NCI-H1105 (cell line): ENCODE results near the gene SOCS6.
"Not testable (repeated sequence)": the region's sequence is repeated elsewhere in the genome, so short reads cannot be mapped to it uniquely, and the experiment has no call there.

Experiments
- DNase-seq: peaks from one replicate; lab custom pipeline; 2025; lab: John Stamatoyannopoulos, UW

Gene SOCS6, protein sequence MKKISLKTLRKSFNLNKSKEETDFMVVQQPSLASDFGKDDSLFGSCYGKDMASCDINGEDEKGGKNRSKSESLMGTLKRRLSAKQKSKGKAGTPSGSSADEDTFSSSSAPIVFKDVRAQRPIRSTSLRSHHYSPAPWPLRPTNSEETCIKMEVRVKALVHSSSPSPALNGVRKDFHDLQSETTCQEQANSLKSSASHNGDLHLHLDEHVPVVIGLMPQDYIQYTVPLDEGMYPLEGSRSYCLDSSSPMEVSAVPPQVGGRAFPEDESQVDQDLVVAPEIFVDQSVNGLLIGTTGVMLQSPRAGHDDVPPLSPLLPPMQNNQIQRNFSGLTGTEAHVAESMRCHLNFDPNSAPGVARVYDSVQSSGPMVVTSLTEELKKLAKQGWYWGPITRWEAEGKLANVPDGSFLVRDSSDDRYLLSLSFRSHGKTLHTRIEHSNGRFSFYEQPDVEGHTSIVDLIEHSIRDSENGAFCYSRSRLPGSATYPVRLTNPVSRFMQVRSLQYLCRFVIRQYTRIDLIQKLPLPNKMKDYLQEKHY

DNA sequence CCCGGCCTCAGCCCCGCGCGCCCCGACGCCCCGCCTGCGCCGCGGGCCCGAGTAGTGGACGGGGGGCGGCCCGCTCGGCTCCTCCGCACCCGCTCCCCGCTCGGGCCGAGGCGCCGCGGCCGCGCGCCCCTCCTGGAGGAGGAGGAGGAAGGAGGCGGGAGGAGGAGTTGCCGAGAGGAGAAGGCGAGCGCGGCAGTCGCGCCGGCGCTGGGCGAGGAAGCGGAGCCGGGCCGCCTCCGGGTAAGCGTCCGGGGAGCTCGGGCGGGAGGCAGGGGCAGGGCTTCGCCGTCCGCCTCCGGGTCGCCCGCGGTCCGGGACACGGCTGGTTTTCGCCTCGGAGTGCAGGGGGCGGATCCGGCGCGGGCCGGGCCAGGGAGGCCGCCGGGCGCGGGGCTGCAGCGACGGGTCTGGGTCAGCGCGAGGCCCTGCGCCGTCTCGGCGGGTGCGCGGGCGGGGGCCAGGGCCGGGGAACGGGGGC lies at the start of gene SOCS6:
Gene SOCS6, plus strand, starts transcription at position 195 of the 478 bp plus-strand sequence. CDS start 35,624 bp downstream, outside the sequence.
- peak; percentile 51 for DNase-seq

DNA sequence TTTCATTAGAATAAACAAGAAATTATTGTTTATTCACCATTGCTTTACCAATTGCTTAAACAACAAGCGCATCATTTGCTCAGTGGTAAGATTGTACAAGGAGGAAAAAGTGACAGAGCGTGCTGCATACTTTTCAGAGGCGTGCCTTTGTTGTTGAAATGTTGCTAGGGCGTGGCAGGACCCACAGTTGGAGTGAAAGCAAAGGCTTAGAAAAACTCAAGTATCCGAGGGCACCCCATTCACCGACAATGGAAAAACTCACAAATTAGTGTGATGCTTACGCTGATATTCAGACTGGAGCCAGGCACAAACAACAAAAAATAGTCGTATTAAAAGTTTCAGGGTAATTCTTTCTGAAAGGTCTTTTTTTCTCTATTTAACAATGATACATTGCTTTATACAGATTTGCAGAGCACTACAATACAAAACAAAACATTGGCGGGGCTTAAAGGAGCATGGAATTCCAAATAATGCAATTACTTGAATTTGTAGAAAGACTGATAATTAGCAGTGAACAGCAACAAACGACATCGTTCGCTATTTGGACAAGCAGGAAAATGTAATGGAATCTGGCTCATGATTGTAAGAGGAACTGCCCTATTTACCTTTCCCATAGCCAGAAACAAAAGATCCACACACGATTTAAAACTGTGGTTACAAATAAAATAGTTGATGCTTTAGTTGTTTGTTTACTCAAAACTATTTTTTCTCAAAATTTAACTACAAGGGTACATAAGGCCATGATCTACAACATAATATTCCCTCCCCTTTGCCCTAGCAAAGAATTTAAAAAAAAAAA lies 45.5 kb upstream of the SOCS6 start:
- no peak for DNase-seq

DNA sequence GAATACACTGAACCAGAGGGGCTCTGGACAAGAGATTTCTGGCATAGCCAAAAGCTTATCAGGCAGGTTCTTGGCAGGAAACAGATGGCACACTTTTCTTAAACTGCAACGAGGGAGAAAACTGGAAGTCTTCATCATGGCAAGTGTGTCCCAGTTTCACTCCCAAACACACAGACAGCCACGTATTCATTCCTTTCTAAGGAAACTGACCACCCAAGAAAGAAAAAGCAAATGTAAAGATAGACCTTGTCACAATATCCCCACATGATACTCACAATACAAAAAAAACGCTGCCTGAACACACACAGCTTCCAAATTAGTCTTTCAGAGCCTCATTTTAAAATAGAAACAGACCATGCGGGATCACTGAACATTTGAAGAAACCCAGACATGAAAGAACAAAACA lies 42.8 kb upstream of the SOCS6 start:
- DNase-seq, result no peak

DNA sequence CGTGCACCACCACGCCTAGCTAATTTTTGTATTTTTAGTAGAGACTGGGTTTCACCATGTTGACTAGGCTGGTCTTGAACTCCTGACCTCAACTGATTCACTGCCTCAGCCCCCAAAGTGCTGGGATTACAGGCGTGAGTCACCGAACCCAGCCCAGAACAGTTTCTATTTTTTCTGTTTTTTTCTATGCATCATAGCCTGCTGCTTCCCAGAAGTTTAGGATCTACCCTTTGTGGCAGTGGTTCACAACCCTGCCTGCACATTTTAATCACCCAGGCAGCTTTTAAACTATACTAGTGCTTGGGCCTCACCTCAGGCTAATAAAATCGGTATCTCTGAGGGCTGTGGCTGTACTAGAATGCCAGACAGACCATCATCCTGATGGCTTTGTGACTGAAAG lies 39.7 kb upstream of the SOCS6 start:
- DNase-seq, result no peak

DNA sequence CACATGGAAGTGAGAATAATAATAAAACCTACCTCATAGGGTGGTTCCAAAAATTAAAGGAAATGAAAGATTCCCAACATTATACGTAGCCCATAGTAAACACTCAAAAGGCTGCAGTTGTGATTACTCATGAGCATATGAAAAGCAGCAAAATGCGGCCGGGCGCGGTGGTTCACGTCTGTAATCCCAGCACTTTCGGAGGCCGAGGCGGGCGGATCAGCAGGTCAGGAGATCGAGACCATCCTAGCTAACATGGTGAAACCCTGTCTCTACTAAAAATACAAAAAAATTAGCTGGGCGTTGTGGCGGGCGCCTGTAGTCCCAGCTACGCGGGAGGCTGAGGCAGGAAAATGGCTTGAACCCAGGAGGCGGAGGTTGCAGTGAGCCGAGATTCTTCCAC lies 39.0 kb upstream of the SOCS6 start:
- not testable (repeated sequence) for DNase-seq

DNA sequence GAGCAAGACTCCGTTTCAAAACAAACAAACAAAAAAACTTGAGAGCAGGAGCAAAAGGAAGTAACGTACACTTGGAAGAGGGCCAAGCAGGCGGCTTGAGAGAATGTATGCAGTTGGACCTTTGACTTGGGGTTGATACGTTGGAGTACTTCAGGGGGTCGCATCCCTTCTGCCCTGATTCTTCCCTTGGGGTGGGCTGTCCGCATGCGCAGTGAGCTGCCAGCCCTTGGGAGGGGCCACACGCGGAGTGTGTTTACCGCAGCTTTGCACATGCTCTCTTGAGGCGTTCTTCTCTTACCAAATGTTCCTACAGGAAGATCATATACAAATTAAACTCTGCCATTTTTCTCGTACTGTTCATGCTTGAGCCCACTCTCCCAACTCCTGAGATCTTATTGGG lies 38.1 kb upstream of the SOCS6 start:
- no peak for DNase-seq

DNA sequence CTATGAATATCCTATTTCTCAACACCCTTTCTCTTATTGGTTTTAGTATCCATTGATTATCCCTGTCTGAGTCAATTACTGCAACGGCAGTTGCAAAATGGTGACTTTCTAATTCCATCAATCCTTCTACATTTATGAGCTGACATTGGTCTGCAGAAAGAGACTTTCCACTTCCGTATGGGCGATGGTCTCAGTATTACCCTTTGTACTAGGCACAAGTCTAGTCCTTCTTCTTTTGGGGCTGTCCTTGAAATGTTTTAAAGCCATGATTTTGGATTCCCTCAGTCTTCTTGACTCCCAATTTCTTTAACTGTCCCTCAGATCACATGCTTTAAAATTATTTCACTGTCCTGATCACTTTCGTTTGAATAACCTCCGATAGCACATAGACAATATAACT lies 32.7 kb upstream of the SOCS6 start:
- DNase-seq, result no peak

DNA sequence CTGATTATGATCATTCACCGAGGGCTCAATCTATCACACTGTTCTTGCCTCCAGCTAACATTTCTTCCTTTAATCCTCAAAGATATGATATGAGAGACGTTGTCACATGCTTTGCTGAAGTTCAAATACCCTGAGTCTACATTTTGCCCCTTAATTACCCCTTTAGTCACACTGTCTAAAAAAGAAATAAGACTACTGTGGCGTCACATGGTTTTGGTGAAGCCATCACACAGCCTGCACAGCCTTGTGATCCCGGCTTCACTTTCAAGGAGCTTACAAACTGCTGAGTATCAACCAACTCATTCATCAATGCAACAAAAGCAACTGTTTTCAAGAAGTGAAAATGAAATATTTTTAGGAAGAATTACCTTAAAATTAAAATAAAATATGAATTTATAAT lies 31.9 kb upstream of the SOCS6 start:
- DNase-seq, result no peak

DNA sequence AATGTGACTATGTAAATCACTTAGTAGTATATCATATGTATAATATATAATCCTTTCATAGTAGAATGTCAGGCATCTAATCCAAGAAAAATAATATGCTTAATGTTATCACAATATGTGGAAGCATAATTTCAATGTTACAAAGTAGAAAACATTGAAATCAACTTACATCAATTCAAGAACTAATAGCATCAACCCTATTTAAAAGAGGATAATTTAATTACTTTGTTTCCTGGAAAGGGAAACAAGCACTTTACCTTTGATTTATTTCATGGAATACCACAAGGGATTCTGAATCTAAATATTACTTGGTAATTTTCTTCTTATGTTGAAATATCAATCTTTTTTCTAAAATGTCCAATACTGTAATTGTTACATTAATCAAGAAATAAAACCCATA lies 30.6 kb upstream of the SOCS6 start:
- DNase-seq, result no peak

DNA sequence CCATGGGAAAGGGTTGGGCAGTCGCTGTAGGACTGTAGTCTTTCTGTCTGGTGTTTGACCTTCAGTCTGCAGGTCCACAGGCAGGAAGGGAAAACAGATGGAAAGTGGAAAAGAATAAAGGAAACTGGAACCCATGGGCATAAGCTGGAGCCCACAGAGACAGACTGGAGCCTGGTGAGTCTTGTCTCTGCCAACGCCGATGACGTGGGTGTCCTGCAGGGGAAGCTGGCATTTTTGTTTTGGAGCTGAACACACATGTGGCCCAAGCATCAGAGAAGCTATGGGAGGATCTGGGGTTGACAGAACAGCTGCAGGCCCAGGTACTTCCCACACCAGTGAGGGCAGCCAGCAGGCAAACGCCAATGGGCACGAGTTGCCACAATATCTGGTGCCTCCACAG lies 28.2 kb upstream of the SOCS6 start:
- DNase-seq, result no peak

DNA sequence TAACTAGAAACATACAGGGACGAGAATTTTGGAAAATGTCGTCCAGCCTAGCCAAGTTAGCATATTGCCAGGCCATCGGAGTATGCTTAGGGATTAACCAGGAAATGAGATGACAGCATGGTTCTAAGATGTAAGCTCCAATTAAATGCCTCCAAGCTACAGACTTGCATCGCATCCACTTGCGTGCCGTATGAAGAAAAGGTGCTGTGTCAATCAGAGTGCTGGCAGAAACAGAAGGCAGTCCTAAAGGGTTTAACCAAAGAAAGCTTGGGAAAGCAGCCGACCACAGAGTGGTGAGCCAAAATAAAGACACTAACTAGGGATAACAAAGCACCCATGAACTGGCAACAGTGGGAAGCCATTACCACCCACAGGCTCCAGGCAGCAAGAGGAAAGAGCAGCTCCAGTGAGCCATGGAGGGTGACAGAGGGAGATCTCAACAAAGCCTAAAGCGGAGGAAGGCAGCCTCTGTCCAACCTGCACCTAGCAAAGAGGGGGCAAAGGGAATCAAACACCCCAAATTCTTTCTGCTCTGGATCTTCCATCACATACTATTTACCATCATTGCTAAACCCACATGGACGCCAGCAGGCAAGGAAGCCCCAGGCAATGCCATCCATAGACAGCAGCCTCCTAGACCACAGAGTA lies 27.6 kb upstream of the SOCS6 start:
- no peak for DNase-seq

DNA sequence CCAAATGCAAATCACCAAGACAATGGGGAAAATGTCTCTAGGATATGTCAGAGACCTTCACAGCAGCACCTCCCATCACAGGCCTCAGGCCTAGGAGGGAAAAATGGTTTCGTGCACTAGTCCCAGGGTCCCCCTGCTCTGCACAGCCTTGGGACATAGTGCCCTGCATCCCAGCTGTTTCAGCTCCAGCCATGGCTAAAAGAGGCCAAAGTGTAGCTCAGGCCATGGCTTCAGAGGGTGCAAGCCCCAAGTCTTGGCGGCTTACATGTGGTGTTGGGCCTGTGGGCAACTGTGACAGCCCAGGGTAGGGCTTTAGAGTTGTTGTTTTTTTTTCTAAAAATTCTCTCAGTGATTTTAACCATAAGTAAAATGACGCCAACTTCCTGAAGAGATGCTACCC lies 25.5 kb upstream of the SOCS6 start:
- DNase-seq, result no peak

DNA sequence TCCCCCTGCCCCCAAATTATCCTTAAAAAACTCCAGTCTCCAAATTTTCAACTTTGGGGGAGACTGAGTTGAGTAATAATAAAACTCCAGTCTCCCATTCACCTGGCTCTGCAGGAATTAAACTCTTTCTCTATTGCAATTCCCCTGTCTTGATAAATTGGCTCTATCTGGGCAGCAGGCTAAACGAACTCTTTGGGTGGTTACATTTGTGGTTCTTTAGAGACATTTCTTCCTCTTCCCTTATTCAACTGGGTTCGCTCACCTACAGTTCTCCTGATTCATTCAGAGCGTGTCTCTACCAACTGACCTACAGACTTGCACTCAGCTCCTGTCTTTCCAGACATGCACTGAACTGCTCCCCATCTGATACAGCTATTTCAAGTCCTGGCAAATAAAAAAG lies 17.1 kb upstream of the SOCS6 start:
- no peak for DNase-seq

DNA sequence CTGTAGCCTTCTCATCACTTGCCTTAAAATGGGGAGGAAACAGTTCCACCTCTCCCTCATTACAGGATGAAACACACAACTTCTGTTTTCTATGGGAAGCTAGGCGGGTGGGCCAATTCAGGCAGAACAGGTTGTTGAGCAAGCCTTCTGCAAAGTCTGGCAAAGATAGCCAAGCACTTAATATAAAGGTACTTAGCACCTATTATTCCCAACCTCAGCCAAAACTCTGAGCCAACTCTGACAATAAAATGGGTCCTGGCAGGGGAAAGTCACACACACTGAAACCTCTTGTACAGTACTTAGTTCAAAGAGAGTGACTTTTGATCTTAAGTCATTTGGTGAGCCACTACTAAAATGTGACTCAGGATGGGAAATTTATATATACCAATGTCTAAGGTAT lies 15.8 kb upstream of the SOCS6 start:
- no peak for DNase-seq

DNA sequence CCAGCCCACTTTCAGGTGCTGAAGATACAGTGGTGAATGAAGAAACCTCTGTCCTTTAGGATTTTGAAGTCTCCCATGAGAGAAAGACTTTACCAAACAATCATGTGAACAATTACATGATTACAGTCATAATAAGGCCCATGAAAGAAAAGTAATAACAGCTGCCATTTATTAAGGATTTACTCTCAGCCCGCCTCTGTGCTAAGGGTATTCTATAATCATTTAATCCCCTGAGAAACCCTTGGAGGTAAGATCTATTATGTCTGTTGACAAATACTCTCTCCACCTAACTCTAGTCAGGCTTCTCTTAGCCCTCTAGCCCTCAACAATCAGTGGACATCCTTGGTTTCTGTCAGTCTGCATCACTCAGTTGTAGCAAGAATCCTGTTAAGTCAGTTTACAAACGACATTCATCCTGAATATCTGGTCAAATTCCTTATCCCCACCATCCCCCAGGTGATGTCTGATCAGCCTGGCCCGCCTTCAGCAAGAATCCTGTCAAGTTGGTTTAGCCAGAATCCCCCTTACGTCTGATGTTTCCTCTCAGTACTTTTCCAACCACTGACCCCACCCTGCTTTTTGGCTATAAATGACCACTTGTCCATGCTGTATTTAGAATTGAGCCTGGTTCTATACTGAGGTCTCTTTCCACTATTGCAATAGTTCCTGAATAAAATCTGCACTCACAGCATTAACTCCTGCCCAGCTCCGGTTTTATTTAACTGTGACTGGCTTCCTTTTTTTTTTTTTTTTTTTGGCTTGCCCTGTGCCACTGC lies 12.2 kb upstream of the SOCS6 start:
- no peak for DNase-seq

DNA sequence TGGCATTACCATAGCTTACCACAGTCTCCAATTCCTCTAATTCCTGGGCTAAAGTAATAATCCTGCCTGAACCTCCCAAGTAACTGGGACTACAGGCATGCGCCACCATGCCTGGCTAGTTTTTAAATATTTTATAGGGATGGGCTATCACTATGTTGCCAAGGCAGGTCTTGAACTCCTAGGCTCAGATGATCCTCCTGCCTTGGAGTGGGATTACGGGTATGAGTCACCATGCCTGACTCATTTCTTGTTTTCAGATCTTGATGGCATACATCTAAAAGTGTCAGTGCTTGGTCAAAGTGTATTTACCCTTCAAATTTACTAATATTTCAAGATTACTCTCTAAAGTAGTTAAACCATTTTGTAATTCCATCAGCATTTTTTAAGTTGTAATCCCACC lies 9.4 kb upstream of the SOCS6 start:
- no peak for DNase-seq

DNA sequence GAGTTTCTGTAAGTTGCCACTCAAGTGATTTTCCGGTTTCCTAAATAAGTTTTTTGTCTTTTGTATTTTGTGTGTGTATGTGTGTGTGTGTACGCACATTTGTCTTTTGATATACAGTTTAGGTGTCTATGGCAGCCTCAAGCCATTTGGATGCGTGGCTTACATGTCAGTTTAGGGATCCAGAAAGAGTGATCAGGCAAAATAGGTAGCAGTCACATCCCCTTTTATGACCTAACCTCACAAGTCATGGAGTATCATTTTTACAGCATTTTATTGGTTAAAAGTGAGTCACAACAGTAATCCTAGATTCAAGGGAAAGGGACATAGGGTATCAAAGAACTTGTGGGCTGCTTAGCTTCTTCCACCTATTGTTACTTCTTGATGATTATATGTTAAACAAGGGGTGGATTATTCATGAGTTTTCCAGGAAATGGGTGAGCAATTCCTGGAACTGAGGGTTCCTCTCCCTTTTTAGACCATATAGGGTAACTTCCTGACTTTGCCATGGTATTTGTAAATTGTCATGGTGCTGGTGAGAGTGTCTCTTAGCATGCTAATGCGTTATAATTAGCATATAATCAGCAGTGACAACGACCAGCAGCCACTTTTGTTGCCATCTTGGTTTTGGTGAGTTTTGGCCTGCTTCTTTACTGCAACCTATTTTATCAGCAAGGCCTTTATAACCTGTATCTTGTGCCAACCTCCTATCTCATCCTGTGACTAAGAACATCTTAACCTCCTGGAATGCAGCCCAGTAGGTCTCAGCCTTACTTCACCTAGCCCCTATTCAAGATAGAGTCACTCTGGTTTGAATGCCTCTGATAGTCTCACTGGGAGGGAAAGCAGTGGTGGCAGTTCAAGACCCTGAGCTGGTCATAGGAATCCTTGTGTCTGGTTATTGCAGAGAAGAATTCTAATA lies 8.6 kb upstream of the SOCS6 start:
- no peak for DNase-seq

DNA sequence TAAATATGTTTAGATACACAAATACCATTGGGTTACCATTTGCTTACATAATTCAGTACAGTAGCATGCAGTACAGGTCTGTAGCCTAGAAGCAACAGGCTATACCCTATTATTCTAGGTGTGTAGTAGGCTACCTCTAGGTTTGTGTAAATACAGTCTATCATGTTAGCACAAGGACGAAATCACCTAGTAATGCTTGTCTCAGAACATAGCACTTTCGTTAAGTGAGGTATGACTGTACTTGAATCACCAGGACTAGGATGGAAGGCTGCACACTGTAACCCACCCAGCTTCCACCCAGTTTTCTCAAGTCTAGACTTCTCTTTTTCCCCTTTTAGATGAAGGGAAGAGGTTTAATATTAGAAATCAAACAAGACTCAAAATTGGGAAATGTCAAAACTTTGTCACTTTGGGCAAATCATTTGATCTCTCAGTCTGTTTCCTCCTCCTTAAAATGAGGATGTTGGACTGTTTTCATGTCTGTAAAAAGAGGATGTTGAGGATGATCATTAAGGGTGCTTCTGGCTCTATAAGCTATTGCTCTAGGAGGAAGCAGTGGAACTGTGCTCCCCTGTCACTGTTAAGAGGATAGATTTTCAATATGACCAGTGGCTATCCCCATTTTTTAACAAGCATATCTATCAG lies 3.7 kb upstream of the SOCS6 start:
- DNase-seq, result no peak

DNA sequence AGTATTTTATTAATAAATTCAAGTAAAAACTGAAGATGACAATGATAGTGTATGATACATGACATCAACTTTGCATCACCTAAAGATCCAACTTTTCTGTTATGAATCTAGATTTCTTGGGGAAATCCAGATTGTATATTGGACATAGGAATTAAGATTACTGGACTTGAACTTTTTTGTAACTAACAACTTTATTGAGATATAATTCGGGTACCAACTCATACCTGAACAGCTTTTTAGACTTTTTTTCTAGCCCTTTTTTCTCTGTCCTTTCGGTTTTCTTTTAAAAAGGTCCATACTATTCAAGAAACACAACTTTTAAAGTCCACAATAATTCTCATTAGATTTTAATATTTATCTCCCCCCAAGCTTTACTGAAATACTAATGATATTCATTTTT lies 1.1 kb upstream of the SOCS6 start:
- no peak for DNase-seq
